ENCODE data around the gene MAML3. TPM values are rescaled to one million over a fixed set of nuclear protein-coding genes. Genes with fewer than 3 reads are reported as not detected.

MAML3 gene
- total and polyA plus RNA-seq, 2 of the 13 experiments (the other 11 are each of a cell fraction or from before 2014, with no cell fraction given) = 0.05 to 0.13 TPM

DNA sequence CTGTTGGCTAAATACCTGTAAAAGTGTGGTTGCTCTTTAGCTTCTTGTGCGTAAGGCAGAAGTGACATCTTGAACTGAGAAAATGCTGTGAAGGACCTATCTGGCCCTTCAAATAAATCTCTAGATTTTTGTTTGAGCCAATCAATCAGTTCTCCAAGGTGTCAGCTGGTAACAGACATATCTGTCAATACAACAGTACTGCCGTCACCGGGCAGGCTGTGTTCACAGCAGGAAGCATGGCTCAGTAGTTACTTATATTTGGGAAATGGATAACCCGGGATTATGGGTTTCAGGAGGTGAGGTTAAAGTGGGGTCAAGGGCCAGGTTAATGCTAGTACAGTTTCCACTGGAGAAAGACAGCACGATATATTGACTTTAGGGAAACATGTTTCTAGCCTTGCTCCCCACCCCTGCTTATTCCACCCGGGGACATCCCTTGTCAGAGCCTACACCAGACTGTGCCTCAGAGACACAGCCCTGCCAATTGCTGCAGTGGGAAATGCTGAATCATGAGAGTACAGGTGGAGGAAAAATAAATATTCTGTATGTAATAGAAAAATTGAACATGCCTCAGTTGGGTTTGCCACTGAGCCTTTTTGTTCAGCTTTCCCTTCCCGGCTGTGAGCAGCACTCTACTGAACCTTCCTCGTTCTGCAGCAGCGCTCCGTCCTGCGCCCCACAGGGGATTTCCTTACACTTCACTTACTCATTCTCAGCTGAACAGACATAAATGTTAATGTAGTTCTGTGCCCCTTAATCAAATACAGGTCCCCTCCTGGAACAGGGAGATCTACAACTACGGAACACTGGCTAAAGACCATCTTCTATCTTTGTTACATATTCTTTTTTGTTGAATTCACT is 367.3 kb downstream of the MAML3 start:
- BruUV-seq (replicated peaks) = no TSS peak
- H3K4me2 ChIP-seq (ENCODE audit: low read depth, low read length) = no peak overlapping the region
- no peaks in the 10 kb centered on the region for H3K79me2 ChIP-seq (ENCODE audit: insufficient read depth, low read length)
- intact Hi-C loops (cut with micrococcal nuclease; ENCODE audit: unreplicated experiment) (no loop called here), in situ Hi-C loops (cut with HindIII; ENCODE audit: extremely low pct_ligation_motif_present, low pct_unique_long_range_greater_than_20kb) (no loop called here)
- H3K4me1 ChIP-seq (ENCODE audit: insufficient read depth, low read length) = peaks cover 37% of the 10 kb centered on the region
- no peaks in the 10 kb centered on the region for H3K36me3 ChIP-seq (replicated peaks in 1 of 2; ENCODE audit: control insufficient read depth in 1 of 2, insufficient read depth in 2 of 2, low read length in 2 of 2)
- no peak overlapping the region for H2AFZ ChIP-seq (ENCODE audit: low read length)
- H3K9me3 ChIP-seq (ENCODE audit: low read length) = no peaks in the 10 kb centered on the region
- H3K27me3 ChIP-seq (ENCODE audit: control insufficient read depth in 1 of 2, insufficient read depth in 2 of 2, low read length in 2 of 2) = peaks cover 0 to 8% of the 10 kb centered on the region in 2 experiments; a peak in 2 of 5 replicates
- ATAC-seq (peak; percentile 49; the same call in 2 of the 3 replicates), FAIRE-seq (no peak), DNase-seq (ENCODE audit: low spot score) (no peak)
- 49% methylated on average over 12 of the region's 12 CpGs for WGBS (ENCODE audit: low lambda C conversion rate)
- no peak overlapping the region for H3K9ac ChIP-seq (ENCODE audit: insufficient read depth, low read depth, low read length)
- ChIA-PET CTCF (ENCODE audit: low intra/inter-chr PET ratio, low total read pairs) (no interaction called here), POLR2A (no interaction called here)
- no peak overlapping the region for H3K4me3 ChIP-seq (replicated peaks in 1 of 3; ENCODE audit: insufficient read depth in 1 of 3, low read depth in 2 of 3, low read length in 3 of 3)
- TF ChIP-seq RARA (CRISPR knock-in tag; IDR thresholded peaks at IDR 0.05) (peak; percentile 68), MAFK (conservative IDR thresholded peaks at IDR 0.05 in 1 of 2, IDR thresholded peaks at IDR 0.05 in 1 of 2; ENCODE audit: low read length in 2 of 2) (0 out of 4 replicates have a peak, but pooled peaks of 1 of the 2 experiments have one; percentile 1), GATAD2A (CRISPR knock-in tag; IDR thresholded peaks at IDR 0.05) (0 out of 2 replicates have a peak, but pooled peaks have one; percentile 16), ZNF629 (CRISPR knock-in tag; conservative IDR thresholded peaks at IDR 0.05) (no peak), NR2F6 (IDR thresholded peaks at IDR 0.05) (0 out of 2 replicates have a peak, but pooled peaks have one; percentile 31), NR2F6 (CRISPR knock-in tag; IDR thresholded peaks at IDR 0.05) (no peak), ZNF260 (CRISPR knock-in tag; IDR thresholded peaks at IDR 0.05; ENCODE audit: borderline replicate concordance, low read depth) (no peak)
- TF ChIP-seq, protein P1, sequence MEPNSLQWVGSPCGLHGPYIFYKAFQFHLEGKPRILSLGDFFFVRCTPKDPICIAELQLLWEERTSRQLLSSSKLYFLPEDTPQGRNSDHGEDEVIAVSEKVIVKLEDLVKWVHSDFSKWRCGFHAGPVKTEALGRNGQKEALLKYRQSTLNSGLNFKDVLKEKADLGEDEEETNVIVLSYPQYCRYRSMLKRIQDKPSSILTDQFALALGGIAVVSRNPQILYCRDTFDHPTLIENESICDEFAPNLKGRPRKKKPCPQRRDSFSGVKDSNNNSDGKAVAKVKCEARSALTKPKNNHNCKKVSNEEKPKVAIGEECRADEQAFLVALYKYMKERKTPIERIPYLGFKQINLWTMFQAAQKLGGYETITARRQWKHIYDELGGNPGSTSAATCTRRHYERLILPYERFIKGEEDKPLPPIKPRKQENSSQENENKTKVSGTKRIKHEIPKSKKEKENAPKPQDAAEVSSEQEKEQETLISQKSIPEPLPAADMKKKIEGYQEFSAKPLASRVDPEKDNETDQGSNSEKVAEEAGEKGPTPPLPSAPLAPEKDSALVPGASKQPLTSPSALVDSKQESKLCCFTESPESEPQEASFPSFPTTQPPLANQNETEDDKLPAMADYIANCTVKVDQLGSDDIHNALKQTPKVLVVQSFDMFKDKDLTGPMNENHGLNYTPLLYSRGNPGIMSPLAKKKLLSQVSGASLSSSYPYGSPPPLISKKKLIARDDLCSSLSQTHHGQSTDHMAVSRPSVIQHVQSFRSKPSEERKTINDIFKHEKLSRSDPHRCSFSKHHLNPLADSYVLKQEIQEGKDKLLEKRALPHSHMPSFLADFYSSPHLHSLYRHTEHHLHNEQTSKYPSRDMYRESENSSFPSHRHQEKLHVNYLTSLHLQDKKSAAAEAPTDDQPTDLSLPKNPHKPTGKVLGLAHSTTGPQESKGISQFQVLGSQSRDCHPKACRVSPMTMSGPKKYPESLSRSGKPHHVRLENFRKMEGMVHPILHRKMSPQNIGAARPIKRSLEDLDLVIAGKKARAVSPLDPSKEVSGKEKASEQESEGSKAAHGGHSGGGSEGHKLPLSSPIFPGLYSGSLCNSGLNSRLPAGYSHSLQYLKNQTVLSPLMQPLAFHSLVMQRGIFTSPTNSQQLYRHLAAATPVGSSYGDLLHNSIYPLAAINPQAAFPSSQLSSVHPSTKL (CRISPR knock-in tag; IDR thresholded peaks at IDR 0.05) = 0 out of 2 replicates have a peak, but pooled peaks have one; percentile 9
- H3K27ac ChIP-seq (ENCODE audit: extremely low read length, insufficient read depth, low read length) = no peak overlapping the region
- no peaks in the 10 kb centered on the region for H4K20me1 ChIP-seq (ENCODE audit: insufficient read depth, low read length)

Measured in HepG2 (cell line).